ENCODE results near the gene HOXB3. TPM values are rescaled to one million over a fixed set of nuclear protein-coding genes. Genes with fewer than 3 reads are reported as not detected.

The HOXB3 gene
- total RNA-seq, 2 donors from 2014 or later: 7.8 to 11.4 TPM

DNA sequence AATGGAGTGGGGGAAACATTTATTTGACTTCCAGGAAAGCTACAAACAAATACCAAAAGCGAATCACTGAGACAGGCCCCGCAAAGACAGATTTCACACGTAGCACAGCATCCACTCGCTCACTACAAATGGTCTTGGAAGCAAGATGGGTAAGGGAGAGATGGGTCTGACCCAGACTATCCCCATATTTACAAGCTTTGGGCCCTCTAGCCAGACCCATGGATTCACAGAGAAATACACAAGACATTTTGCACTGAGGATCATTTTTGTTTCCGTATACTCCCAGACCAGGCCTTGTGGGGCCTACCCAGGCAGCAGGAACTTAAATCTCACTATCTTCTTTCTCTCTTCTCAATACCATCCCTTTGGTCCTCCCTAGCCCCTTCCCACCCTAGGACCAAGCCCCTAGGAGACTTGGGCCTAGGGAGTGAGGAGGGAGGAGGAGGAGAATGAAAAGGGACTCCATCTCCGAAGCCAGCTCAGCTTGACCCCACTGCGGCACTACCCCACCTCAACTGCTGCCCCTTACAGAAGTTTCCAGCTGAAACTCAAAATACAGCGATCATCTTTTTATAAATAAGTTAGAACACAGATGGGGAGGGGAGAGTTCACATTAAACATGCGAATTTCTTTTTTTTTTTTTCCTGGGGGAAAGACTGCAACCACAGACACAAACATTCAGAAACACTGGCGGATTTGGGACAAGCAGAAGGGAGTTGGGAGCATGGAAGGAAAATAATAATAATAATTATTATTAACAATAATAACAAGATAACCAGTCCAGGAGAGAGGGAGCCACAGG, 1.4 kb upstream of the HOXB3 start:
- WGBS: 89% methylated on average over 10 of the region's 10 CpGs
- TF ChIP-seq POLR2A (IDR thresholded peaks at IDR 0.05) (no peak), POLR2AphosphoS5 (IDR thresholded peaks at IDR 0.05) (no peak)
- TF ChIP-seq, protein P1, sequence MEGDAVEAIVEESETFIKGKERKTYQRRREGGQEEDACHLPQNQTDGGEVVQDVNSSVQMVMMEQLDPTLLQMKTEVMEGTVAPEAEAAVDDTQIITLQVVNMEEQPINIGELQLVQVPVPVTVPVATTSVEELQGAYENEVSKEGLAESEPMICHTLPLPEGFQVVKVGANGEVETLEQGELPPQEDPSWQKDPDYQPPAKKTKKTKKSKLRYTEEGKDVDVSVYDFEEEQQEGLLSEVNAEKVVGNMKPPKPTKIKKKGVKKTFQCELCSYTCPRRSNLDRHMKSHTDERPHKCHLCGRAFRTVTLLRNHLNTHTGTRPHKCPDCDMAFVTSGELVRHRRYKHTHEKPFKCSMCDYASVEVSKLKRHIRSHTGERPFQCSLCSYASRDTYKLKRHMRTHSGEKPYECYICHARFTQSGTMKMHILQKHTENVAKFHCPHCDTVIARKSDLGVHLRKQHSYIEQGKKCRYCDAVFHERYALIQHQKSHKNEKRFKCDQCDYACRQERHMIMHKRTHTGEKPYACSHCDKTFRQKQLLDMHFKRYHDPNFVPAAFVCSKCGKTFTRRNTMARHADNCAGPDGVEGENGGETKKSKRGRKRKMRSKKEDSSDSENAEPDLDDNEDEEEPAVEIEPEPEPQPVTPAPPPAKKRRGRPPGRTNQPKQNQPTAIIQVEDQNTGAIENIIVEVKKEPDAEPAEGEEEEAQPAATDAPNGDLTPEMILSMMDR (IDR thresholded peaks at IDR 0.05): no peak
- peaks cover 34% of the 10 kb centered on the region for H3K27me3 ChIP-seq (replicated peaks; ENCODE audit: insufficient read depth)
- H3K4me1 ChIP-seq (replicated peaks): no peaks in the 10 kb centered on the region
- no peak for DNase-seq (ENCODE audit: low spot score)
- no peak overlapping the region for H3K27ac ChIP-seq
- H3K4me3 ChIP-seq: no peak overlapping the region
- no peaks in the 10 kb centered on the region for H3K9me3 ChIP-seq
- intact Hi-C loops (cut with DNase I): no loop called here
- H3K36me3 ChIP-seq: no peaks in the 10 kb centered on the region

DNA sequence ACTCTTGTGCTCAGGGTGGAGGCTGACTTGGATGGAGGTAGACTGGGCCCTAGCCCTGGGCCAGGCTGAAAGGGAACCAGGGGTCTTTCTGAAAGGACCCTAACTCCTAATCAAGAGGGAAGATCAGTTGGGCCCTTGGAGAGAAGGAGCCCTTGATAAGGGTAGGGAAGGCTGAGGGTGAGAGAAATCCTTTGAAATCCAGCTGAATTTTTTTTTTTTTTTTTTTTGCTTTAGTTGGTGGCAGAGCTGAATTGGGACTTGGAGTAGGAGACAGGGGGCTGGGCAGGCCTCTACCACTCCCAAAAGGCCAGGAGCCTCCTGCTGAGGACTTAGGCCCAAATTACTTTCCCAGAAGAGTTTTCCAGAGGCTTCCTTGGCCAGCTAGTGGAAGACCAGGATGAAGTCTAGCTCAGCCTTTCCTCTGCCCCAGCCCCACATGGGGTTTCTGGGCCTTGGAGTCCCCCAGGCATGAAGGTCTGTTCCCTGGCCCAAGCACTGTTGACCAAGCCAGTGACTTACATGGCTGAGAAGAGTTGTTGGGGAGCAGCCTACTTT, 643 bp upstream of the HOXB3 start:
- Histone ChIP-seq H3K27me3 (replicated peaks; ENCODE audit: insufficient read depth) (peaks cover 34% of the 10 kb centered on the region), H3K36me3 (no peaks in the 10 kb centered on the region), H3K27ac (no peak overlapping the region), H3K4me3 (no peak overlapping the region), H3K9me3 (no peaks in the 10 kb centered on the region), H3K4me1 (replicated peaks) (peaks cover 2% of the 10 kb centered on the region)
- TF ChIP-seq, protein P1 (IDR thresholded peaks at IDR 0.05): no peak
- TF ChIP-seq POLR2AphosphoS5 (IDR thresholded peaks at IDR 0.05) (no peak), POLR2A (IDR thresholded peaks at IDR 0.05) (no peak)
- intact Hi-C loops (cut with DNase I): no loop called here
- no peak for DNase-seq (ENCODE audit: low spot score)

DNA sequence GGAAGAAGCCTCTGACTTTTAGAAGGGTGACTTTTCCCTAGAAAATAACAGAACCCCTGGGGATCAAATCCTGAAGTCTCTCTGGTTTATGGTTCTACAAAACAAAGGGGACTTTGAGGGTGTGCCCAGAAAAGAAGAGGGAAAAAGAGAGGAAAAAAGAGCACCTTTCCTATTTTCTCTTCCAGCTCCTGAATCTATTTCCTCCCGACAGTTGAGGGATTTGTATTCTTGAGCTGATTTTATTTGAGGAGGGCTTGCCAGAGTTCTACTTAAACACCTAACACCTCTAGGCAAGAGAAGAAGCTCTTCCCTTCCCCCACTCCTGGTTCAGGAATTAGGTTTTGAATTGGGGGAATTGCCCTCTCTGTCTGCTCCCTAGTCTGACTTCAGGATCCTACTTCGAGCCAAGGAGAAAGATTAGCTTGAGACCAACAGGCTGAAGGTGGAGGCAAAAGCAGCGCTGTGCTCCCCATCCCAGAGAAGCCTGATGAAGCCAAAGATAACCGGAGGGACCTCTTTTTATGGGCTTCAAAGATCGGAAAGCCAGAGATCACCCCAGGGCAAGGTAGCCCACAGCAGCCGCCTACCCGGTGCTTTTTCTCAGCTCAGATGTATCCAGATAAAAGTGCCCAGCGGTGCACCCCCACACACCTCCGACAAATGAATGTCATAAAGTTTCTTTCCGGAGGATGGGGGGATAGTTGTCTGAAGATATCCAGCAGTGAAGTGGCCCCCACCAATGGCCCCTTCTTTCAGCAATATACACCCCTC, 796 bp downstream of the HOXB3 start:
- WGBS: 36% methylated on average over 10 of the region's 10 CpGs
- Histone ChIP-seq H3K4me3 (no peak overlapping the region), H3K27ac (no peak overlapping the region), H3K27me3 (replicated peaks; ENCODE audit: insufficient read depth) (peaks cover 27% of the 10 kb centered on the region), H3K4me1 (replicated peaks) (peaks cover 4% of the 10 kb centered on the region), H3K9me3 (no peaks in the 10 kb centered on the region), H3K36me3 (no peaks in the 10 kb centered on the region)
- no peak for DNase-seq (ENCODE audit: low spot score)
- TF ChIP-seq POLR2AphosphoS5 (IDR thresholded peaks at IDR 0.05): no peak
- no peak for TF ChIP-seq POLR2A (IDR thresholded peaks at IDR 0.05)
- TF ChIP-seq, protein P1 (IDR thresholded peaks at IDR 0.05): no peak
- intact Hi-C loops (cut with DNase I): no loop called here

DNA sequence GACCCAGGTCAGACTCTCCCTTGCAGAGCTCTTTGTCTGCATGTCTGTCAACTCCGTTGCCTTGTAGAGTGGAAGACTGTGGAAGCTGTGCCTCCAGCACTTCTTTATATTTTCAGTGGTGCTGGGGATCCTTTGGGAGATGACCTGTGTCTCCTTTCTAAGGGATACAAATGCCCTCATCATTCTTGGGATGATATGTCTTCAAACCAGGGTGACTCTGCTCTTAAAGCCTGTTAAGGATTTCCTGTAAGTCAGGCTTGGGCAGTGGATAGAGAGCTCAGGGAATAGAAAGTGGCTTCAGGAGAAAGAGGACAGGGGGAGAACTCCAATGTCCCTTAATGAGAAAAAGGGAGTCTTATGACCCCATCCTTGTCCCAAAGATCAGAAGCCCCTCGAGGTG, 1.5 kb downstream of the HOXB3 start:
- no peak overlapping the region for H3K27ac ChIP-seq
- peaks cover 24% of the 10 kb centered on the region for H3K27me3 ChIP-seq (replicated peaks; ENCODE audit: insufficient read depth)
- peaks cover 4% of the 10 kb centered on the region for H3K4me1 ChIP-seq (replicated peaks)
- 50% methylated on average over 2 of the region's 2 CpGs for WGBS
- no peaks in the 10 kb centered on the region for H3K9me3 ChIP-seq
- TF ChIP-seq POLR2AphosphoS5 (IDR thresholded peaks at IDR 0.05) (no peak), POLR2A (IDR thresholded peaks at IDR 0.05) (no peak)
- TF ChIP-seq, protein P1 (IDR thresholded peaks at IDR 0.05): no peak
- intact Hi-C loops (cut with DNase I): no loop called here
- no peak overlapping the region for H3K4me3 ChIP-seq
- no peak for DNase-seq (ENCODE audit: low spot score)
- H3K36me3 ChIP-seq: no peaks in the 10 kb centered on the region

All from prostate gland (tissue), 2 donors.